D721Med (cell line): ENCODE data around the gene NAA10.

Source experiments
- DNase-seq: peaks from one replicate; pipeline ENCODE4 v3.0.0; 2011; ENCODE audit warnings: low spot score; ENCODE audit not compliant: insufficient read length
- FAIRE-seq: peaks from 2 replicates; lab custom pipeline; 2011; peaks lifted over from hg19 to GRCh38; lab: Jason Lieb, UNC
- TF ChIP-seq, protein P1 (sequence below): IDR thresholded peaks from 2 replicates; pipeline ENCODE4 v1.5.1; 2012; ENCODE audit warnings: mild to moderate bottlenecking, control low read depth; ENCODE audit not compliant: insufficient read depth; ENCODE audit errors: missing control alignments

The NAA10 gene

DNA sequence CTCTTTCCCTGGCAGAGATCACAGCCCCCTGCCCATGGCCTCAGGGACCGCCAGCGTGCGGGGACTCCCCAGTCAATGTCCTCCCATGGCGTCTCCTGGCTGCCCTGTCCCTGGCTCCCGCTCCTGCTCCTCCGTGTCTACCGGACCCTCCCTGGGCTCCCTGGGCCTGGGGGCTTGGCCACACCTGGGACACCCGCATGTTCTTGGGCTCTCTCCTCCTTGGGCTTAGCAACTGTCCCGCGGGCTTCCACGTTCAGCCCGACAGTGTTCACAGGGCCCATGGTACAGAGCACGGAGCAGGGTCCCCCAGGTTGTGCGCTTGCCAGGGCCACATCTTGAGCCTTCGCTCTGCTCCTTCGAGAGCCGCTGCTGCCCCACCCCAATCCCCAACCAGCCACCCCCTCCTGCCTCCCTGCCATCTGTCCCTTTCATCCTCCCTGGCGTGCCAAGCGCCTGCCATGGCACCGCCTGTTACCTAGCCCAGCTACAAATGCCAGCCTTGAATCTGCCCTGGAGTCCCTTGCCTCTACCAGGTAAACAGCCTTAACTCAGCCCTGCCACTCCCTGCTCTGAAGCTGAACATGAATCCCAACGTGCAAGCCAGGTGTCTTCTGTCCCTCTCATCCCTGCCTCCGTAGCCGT lies 26.5 kb downstream of the NAA10 start:
- DNase-seq (no peak), FAIRE-seq (no peak)
- TF ChIP-seq, protein P1, sequence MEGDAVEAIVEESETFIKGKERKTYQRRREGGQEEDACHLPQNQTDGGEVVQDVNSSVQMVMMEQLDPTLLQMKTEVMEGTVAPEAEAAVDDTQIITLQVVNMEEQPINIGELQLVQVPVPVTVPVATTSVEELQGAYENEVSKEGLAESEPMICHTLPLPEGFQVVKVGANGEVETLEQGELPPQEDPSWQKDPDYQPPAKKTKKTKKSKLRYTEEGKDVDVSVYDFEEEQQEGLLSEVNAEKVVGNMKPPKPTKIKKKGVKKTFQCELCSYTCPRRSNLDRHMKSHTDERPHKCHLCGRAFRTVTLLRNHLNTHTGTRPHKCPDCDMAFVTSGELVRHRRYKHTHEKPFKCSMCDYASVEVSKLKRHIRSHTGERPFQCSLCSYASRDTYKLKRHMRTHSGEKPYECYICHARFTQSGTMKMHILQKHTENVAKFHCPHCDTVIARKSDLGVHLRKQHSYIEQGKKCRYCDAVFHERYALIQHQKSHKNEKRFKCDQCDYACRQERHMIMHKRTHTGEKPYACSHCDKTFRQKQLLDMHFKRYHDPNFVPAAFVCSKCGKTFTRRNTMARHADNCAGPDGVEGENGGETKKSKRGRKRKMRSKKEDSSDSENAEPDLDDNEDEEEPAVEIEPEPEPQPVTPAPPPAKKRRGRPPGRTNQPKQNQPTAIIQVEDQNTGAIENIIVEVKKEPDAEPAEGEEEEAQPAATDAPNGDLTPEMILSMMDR, result no peak

DNA sequence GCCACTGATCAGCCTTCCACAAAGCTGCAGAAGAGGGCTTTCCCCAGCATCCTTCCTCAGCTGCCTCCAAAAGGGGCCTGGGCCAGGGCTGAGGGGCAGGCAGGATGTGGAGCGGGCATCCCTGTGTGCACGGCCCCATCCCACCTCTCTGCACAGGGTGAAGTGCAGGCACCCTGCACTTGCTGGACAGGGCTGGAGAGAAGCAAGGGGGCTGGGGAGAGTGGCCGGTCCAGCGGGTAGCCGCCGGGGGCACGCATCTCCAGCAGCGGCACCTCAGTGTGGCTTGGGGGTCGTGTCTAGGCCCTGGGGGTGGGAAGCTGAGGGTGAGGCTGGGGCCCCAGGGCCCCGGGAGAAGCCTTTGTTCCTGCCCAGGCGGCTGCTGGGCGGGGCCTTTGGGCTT lies 27.4 kb downstream of the NAA10 start:
- DNase-seq, result no peak
- TF ChIP-seq, protein P1, result no peak
- FAIRE-seq, result no peak

DNA sequence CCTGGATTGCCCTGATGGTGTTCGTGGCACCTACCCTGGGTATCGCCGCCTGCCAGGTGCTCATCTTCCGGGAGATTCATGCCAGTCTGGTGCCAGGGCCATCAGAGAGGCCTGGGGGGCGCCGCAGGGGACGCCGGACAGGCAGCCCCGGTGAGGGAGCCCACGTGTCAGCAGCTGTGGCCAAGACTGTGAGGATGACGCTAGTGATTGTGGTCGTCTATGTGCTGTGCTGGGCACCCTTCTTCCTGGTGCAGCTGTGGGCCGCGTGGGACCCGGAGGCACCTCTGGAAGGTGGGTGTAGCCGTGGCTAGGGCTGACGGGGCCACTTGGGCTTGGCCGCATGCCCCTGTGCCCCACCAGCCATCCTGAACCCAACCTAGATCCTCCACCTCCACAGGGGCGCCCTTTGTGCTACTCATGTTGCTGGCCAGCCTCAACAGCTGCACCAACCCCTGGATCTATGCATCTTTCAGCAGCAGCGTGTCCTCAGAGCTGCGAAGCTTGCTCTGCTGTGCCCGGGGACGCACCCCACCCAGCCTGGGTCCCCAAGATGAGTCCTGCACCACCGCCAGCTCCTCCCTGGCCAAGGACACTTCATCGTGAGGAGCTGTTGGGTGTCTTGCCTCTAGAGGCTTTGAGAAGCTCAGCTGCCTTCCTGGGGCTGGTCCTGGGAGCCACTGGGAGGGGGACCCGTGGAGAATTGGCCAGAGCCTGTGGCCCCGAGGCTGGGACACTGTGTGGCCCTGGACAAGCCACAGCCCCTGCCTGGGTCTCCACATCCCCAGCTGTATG lies 28.5 kb downstream of the NAA10 start:
- FAIRE-seq (no peak), DNase-seq (no peak)
- TF ChIP-seq, protein P1, result no peak

DNA sequence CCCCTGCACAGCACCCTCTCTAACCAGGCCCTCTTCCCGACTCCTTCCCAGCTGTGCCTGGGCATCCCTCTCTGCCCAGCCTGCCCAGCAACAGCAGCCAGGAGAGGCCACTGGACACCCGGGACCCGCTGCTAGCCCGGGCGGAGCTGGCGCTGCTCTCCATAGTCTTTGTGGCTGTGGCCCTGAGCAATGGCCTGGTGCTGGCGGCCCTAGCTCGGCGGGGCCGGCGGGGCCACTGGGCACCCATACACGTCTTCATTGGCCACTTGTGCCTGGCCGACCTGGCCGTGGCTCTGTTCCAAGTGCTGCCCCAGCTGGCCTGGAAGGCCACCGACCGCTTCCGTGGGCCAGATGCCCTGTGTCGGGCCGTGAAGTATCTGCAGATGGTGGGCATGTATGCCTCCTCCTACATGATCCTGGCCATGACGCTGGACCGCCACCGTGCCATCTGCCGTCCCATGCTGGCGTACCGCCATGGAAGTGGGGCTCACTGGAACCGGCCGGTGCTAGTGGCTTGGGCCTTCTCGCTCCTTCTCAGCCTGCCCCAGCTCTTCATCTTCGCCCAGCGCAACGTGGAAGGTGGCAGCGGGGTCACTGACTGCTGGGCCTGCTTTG lies 29.2 kb downstream of the NAA10 start:
- FAIRE-seq, result no peak
- DNase-seq, result no peak
- TF ChIP-seq, protein P1, result no peak

DNA sequence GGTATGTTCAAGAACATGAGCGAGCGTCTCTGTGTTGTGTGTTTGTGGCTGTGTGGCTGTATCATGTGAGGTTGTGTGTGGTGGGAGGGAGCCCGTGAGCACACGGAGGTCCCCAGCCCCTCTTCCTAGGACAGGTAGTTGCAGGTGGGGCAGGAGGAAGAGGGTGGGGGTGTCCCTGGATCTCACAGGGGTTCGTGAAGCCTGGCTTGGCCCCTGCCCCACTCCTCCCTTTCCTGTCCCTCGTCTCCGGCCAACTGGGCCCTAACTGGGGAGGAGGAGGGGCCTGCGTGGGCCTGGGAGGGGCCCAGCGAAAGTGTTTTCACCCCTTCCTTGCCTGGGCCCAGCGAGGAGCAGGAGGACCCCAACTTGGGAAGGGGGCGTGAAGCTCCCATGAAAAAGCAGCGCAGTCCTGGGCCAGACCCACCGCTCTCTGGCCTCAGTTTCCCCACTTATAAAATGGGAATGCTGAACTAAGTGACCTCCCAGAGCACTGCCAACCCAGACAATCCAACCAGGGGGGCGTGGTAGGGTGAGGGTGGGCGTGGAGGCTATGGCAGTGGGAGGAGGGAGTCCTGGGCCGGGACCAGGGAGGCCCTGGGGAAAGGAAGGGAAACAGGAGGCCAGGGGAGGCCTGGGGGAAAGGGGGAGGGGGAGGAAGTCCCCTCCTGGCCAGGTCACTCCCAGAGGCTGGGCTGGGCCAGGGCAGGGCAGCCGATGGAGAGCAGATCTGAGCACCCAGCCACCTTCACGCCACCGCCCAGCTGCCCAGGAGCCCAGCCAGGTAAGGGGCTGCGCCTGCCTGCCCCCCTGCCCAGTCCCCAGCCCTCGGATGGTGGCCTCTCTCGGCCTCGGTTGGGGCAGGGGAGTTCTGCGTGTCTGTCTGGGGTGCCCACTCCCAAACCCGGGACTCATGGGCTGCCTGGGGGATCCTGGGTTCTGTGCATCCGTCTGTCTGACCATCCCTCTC lies 30.6 kb downstream of the NAA10 start, which contains the start of gene AVPR2:
Gene AVPR2, plus strand, starts transcription at position 683 of the 967 bp plus-strand sequence. CDS start 473 bp downstream, outside the sequence.
- FAIRE-seq (no peak), DNase-seq (no peak)
- TF ChIP-seq, protein P1, result no peak

- DNase-seq (no peak), FAIRE-seq (no peak)
- TF ChIP-seq, protein P1, result no peak
Measured at GRCh38 chrX:153903238-153903980, 31.4 kb downstream of the NAA10 start.
